ENCODE results near the gene PRICKLE1.

GRCh38 chr12:42589465-42590329, at the start of gene PRICKLE1:
- TF ChIP-seq, protein P1, sequence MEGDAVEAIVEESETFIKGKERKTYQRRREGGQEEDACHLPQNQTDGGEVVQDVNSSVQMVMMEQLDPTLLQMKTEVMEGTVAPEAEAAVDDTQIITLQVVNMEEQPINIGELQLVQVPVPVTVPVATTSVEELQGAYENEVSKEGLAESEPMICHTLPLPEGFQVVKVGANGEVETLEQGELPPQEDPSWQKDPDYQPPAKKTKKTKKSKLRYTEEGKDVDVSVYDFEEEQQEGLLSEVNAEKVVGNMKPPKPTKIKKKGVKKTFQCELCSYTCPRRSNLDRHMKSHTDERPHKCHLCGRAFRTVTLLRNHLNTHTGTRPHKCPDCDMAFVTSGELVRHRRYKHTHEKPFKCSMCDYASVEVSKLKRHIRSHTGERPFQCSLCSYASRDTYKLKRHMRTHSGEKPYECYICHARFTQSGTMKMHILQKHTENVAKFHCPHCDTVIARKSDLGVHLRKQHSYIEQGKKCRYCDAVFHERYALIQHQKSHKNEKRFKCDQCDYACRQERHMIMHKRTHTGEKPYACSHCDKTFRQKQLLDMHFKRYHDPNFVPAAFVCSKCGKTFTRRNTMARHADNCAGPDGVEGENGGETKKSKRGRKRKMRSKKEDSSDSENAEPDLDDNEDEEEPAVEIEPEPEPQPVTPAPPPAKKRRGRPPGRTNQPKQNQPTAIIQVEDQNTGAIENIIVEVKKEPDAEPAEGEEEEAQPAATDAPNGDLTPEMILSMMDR (IDR thresholded peaks at IDR 0.05; ENCODE audit: insufficient read depth, low read length): no peak
- TF ChIP-seq, protein P2, sequence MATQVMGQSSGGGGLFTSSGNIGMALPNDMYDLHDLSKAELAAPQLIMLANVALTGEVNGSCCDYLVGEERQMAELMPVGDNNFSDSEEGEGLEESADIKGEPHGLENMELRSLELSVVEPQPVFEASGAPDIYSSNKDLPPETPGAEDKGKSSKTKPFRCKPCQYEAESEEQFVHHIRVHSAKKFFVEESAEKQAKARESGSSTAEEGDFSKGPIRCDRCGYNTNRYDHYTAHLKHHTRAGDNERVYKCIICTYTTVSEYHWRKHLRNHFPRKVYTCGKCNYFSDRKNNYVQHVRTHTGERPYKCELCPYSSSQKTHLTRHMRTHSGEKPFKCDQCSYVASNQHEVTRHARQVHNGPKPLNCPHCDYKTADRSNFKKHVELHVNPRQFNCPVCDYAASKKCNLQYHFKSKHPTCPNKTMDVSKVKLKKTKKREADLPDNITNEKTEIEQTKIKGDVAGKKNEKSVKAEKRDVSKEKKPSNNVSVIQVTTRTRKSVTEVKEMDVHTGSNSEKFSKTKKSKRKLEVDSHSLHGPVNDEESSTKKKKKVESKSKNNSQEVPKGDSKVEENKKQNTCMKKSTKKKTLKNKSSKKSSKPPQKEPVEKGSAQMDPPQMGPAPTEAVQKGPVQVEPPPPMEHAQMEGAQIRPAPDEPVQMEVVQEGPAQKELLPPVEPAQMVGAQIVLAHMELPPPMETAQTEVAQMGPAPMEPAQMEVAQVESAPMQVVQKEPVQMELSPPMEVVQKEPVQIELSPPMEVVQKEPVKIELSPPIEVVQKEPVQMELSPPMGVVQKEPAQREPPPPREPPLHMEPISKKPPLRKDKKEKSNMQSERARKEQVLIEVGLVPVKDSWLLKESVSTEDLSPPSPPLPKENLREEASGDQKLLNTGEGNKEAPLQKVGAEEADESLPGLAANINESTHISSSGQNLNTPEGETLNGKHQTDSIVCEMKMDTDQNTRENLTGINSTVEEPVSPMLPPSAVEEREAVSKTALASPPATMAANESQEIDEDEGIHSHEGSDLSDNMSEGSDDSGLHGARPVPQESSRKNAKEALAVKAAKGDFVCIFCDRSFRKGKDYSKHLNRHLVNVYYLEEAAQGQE (IDR thresholded peaks at IDR 0.05; ENCODE audit: insufficient replicate concordance, low read depth): no peak
- TF ChIP-seq POLR2AphosphoS5 (IDR thresholded peaks at IDR 0.05; ENCODE audit: low read depth): no peak
- TF ChIP-seq GABPA (IDR thresholded peaks at IDR 0.05; ENCODE audit: low read depth): no peak
- TF ChIP-seq SPI1 (IDR thresholded peaks at IDR 0.05; ENCODE audit: borderline replicate concordance, low read depth): no peak

All from HL-60 (cell line).